Measurements from ENCODE around the gene MARCKS.

DNA sequence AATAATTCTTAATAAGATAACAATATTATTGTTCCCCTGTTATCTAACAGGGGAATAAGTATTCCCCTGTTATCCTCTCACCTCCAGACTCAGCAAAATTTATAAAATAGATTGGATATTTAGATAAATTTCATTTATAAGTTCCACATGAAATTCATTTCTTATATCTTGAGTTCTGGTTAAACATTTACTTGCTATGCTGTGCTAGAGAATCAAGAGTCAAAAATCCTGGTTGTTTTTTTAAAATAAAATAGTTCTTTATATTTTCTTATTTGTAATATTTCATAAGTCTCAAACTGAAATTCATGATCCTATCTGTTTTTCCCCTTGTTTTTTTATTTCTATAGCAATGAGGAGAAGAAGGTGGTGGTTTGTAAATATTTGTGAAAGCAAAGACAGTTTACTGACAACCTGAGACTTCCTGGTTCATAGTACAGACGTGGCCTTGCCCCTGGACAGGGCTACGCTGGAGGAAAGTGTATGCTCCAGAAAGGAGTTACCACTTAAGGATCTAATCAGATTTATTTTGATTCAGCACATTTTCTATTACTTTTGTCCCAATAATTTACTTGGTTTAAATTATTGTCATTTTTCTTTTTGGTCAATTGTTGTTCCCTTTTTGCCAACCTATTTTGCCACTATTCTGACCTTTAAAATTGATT, 37.8 kb upstream of the MARCKS start:
- TF ChIP-seq CBX5 (IDR thresholded peaks at IDR 0.05; ENCODE audit: low read depth): no peak
- TF ChIP-seq, protein P1, sequence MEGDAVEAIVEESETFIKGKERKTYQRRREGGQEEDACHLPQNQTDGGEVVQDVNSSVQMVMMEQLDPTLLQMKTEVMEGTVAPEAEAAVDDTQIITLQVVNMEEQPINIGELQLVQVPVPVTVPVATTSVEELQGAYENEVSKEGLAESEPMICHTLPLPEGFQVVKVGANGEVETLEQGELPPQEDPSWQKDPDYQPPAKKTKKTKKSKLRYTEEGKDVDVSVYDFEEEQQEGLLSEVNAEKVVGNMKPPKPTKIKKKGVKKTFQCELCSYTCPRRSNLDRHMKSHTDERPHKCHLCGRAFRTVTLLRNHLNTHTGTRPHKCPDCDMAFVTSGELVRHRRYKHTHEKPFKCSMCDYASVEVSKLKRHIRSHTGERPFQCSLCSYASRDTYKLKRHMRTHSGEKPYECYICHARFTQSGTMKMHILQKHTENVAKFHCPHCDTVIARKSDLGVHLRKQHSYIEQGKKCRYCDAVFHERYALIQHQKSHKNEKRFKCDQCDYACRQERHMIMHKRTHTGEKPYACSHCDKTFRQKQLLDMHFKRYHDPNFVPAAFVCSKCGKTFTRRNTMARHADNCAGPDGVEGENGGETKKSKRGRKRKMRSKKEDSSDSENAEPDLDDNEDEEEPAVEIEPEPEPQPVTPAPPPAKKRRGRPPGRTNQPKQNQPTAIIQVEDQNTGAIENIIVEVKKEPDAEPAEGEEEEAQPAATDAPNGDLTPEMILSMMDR (IDR thresholded peaks at IDR 0.05 in 2 of 3, conservative IDR thresholded peaks at IDR 0.05 in 1 of 3; ENCODE audit: control insufficient read depth in 2 of 3, extremely low read depth in 1 of 3, insufficient read depth in 1 of 3, low read depth in 3 of 3, low read length in 3 of 3): no peak
- TF ChIP-seq POLR2A (IDR thresholded peaks at IDR 0.05; ENCODE audit: low read depth, low read length): no peak
- TF ChIP-seq JUND (IDR thresholded peaks at IDR 0.05; ENCODE audit: low read depth, low read length): no peak
- no peak for TF ChIP-seq CHD2 (IDR thresholded peaks at IDR 0.05; ENCODE audit: borderline replicate concordance, low read depth, low read length)
- no peak for TF ChIP-seq POLR2AphosphoS2 (IDR thresholded peaks at IDR 0.05; ENCODE audit: low read depth, low read length)
- no peak for TF ChIP-seq NRF1 (conservative IDR thresholded peaks at IDR 0.05; ENCODE audit: low read depth, low read length)
- no peak for TF ChIP-seq RCOR1 (conservative IDR thresholded peaks at IDR 0.05; ENCODE audit: low read depth, low read length)
- TF ChIP-seq, protein P2, sequence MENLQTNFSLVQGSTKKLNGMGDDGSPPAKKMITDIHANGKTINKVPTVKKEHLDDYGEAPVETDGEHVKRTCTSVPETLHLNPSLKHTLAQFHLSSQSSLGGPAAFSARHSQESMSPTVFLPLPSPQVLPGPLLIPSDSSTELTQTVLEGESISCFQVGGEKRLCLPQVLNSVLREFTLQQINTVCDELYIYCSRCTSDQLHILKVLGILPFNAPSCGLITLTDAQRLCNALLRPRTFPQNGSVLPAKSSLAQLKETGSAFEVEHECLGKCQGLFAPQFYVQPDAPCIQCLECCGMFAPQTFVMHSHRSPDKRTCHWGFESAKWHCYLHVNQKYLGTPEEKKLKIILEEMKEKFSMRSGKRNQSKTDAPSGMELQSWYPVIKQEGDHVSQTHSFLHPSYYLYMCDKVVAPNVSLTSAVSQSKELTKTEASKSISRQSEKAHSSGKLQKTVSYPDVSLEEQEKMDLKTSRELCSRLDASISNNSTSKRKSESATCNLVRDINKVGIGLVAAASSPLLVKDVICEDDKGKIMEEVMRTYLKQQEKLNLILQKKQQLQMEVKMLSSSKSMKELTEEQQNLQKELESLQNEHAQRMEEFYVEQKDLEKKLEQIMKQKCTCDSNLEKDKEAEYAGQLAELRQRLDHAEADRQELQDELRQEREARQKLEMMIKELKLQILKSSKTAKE (IDR thresholded peaks at IDR 0.05; ENCODE audit: low read depth, poor library complexity, severe bottlenecking): no peak
- no peak for TF ChIP-seq BHLHE40 (IDR thresholded peaks at IDR 0.05; ENCODE audit: borderline replicate concordance in 1 of 2, low read depth in 2 of 2, low read length in 1 of 2)
- no peak for TF ChIP-seq ZNF384 (IDR thresholded peaks at IDR 0.05; ENCODE audit: borderline replicate concordance, low read depth, low read length)
- TF ChIP-seq EZH2 (IDR thresholded peaks at IDR 0.05; ENCODE audit: borderline replicate concordance, control insufficient read depth, low read depth, low read length): no peak
